Neural cell (in vitro differentiated cells): ENCODE results near the gene CTNNBL1.

Experiments
- CTCF ChIP-seq: fragments of 450-650 bp; IDR thresholded peaks from 2 replicates; pipeline ENCODE4 v1.5.1; 2014; ENCODE audit warnings: antibody characterized with exemption, mild to moderate bottlenecking, moderate library complexity; ENCODE audit not compliant: poor library complexity, severe bottlenecking
- EP300 ChIP-seq: fragments of 450-650 bp; conservative IDR thresholded peaks from 2 replicates; pipeline ENCODE4 v1.6.1; 2014; ENCODE audit warnings: antibody characterized with exemption, mild to moderate bottlenecking, moderate library complexity; ENCODE audit not compliant: poor library complexity, severe bottlenecking
- EZH2 ChIP-seq: fragments of 200-600, 300-800 bp; shearing (Covaris generic), sonication (generic); IDR thresholded peaks from 2 replicates; pipeline ENCODE4 v1.6.1; 2014; ENCODE audit warnings: antibody characterized with exemption, low read length, borderline replicate concordance, mild to moderate bottlenecking; ENCODE audit not compliant: insufficient read depth, poor library complexity, severe bottlenecking
- POLR2AphosphoS5 ChIP-seq: IDR thresholded peaks from 2 replicates; pipeline ENCODE4 v1.6.1; 2012
- RAD21 ChIP-seq: fragments of 450-650 bp; conservative IDR thresholded peaks from 2 replicates; pipeline ENCODE4 v1.6.1; 2014; ENCODE audit warnings: antibody characterized with exemption, mild to moderate bottlenecking, moderate library complexity
- SMC3 ChIP-seq: fragments of 450-650 bp; conservative IDR thresholded peaks from 2 replicates; pipeline ENCODE4 v1.6.1; 2014; ENCODE audit warnings: antibody characterized with exemption, mild to moderate bottlenecking, moderate library complexity; ENCODE audit not compliant: poor library complexity

GRCh38 chr20:37911261-37911660 is 217.4 kb downstream of the CTNNBL1 start:
- TF ChIP-seq CTCF (no peak), EP300 (no peak), EZH2 (no peak), POLR2AphosphoS5 (no peak), RAD21 (no peak), SMC3 (no peak)
